Stimulated activated CD8-positive, alpha-beta memory T cell treated with anti-CD3 and anti-CD28 coated beads, Interleukin-15, amount 100 ng/mL, for 24 hours (primary cell): Measurements from ENCODE around the gene ACOX3.

ENCODE experiments used
- DNase-seq: peaks from one replicate; pipeline ENCODE4 v3.0.0-alpha.2; 2020; ENCODE audit warnings: low read depth

The ACOX3 gene

GRCh38 chr4:8404791-8405515 is 35.6 kb downstream of the ACOX3 start:
- no peak for DNase-seq

GRCh38 chr4:8403976-8404375 is 36.5 kb downstream of the ACOX3 start:
- DNase-seq = no peak

GRCh38 chr4:8403173-8403753 is 37.3 kb downstream of the ACOX3 start:
- peak; percentile 27 for DNase-seq

GRCh38 chr4:8402640-8403039 is 37.9 kb downstream of the ACOX3 start:
- no peak for DNase-seq

- no peak for DNase-seq
These were observed 38.3 kb downstream of the ACOX3 start for GRCh38 chr4:8402181-8402597.

- DNase-seq = no peak
These were observed 38.9 kb downstream of the ACOX3 start for GRCh38 chr4:8401665-8402064.

GRCh38 chr4:8400632-8401325 is 39.7 kb downstream of the ACOX3 start:
- no peak for DNase-seq

- DNase-seq = no peak
These were observed 41.2 kb downstream of the ACOX3 start for GRCh38 chr4:8399298-8399697.

GRCh38 chr4:8398347-8398746 is 42.2 kb downstream of the ACOX3 start:
- no peak for DNase-seq

- no peak for DNase-seq
These were observed 43.6 kb downstream of the ACOX3 start for GRCh38 chr4:8396762-8397406.

GRCh38 chr4:8395504-8396296 is 44.8 kb downstream of the ACOX3 start:
- DNase-seq = no peak

- DNase-seq = no peak
These were observed 45.7 kb downstream of the ACOX3 start for GRCh38 chr4:8394806-8395205.

- DNase-seq = no peak
These were observed 46.4 kb downstream of the ACOX3 start for GRCh38 chr4:8394061-8394519.

- DNase-seq = no peak
These were observed 46.9 kb downstream of the ACOX3 start for GRCh38 chr4:8393593-8394038.

- no peak for DNase-seq
These were observed 47.8 kb downstream of the ACOX3 start for GRCh38 chr4:8392591-8393190.

- DNase-seq = no peak
These were observed 48.6 kb downstream of the ACOX3 start for GRCh38 chr4:8391972-8392371.

GRCh38 chr4:8391071-8391470 is 49.5 kb downstream of the ACOX3 start:
- DNase-seq = no peak

- DNase-seq = no peak
These were observed 49.9 kb downstream of the ACOX3 start for GRCh38 chr4:8390577-8390976.

GRCh38 chr4:8388528-8388870 is 52.0 kb downstream of the ACOX3 start:
- no peak for DNase-seq

- no peak for DNase-seq
These were observed 52.7 kb downstream of the ACOX3 start for GRCh38 chr4:8387615-8388527.
